ENCODE results near the gene COMMD6.

The COMMD6 gene

DNA sequence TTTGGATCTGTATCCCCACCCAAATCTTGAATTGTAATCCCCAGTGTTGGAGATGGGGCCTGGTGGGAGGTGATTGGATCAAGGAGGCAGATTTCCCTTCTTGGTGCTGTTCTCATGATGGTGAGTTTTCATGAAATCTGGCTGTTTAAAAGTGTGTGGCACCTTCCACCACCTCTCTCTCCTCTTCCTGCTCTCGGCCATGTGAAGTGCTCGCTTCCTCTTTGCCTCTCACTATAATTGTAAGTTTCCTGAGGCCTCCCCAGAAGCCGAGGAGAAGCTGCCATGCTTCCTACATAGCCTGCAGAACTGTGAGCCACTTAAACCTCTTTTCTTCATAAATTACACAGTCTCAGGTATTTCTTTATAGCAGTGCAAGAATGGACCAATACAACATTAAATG lies 15.7 kb downstream of the COMMD6 start:
- no peak for DNase-seq

DNA sequence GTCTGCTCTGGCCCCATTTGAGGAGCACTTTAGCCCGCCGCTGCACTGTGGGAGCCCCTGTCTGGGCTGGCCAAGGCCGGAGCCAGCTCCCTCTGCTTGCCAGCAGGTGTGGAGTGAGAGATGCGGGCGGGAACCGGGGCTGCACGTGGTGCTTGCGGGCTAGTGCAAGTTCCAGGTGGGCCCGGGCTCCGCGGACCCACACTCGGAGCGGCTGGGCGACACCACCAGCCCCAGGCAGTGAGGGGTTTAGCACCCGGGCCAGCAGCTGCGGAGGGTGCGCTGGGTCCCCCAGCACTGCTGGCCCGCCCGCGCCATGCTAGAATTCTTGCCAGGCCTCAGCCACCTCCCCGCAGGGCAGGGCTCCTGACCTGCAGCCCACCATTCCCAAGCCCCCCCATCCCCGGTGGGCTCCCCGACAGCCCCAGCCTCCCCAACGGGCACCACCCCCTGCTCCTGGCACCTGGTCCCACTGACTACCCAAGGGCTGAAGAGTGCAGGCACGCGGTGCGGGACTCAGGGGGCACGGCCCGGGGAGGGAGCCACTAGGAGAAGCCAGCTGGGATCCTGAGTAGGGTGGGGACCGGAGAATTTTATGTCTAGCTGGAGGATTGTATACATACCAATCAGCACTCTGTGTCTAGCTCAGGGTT lies 19.1 kb downstream of the COMMD6 start:
- DNase-seq, result no peak

DNA sequence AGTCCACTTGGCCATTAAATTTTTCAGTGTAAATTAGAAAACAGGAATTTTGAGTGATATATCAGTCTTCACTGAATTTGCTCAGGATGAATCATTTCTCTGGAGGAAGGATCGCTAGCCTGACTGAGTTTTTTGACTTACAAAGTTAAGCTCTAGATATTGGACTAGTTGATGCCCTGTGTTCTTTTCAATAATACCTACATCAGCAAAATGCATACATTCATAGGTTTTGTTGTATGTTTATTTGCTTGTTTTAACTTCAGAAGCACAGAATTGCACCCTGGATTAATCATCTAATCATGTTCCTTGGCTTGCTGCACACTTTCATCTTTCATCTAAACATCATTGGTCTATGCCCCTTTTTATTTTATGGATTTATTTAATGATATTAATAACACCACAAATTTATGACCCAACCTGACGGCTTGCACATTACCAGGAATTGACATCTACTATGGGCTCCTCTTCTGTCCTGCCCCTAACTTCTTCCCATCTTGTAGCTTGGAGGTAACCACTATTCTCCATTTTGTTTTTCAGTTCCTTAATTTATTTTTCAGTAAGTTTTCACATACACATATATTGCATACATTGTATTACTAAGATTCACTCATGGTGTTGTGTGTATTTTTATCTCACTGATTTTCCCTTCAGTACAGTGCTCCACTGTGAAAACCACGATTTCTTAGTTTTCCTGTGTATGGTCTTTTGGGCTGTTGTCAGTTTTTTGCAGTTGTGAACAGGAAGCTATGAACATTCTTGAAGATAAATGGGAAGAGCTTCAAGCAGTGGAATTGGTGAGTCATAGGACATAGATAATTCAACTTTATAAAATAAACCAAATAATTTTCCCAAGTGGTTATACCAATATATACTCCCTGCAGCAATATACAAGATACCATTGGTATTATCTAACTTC lies 23.3 kb downstream of the COMMD6 start:
- no peak for DNase-seq

DNA sequence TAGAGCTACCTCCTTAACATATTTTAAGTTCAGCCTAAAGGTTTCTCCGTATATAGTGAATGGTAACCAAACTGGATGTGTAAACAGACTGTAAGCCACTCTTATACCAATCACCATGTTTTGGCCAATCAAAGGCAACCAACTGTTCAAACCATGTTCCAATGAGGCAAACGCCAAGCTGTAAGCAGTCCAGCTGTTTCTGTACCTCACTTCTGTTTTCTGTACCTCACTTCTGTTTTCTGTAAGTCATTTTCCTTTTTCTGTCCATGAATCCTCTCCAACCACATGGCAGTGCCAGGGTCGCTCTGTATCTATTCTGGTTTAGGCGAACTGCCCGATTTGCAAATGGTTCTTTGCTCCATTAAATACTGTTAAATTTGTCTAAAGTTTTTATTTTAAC lies 24.4 kb downstream of the COMMD6 start:
- DNase-seq, result no peak

DNA sequence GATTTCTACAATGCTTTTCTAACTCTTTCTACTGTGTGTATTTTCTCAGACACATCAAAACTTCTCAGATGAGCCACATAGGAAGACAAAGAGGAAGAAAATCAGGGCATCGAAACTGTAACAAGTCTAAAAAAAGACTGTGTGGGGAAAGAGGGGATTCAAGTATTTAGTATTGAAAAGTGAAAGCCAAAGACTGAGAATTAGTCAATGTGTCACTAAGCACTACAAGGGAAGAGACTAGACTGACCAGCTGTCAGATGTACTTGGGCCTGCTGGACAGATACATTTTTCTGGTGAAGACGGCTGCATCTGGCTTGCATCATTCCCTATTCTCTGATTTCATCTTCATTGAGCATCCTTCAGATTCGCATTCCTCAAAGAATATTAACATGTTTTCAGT lies 25.4 kb downstream of the COMMD6 start:
- no peak for DNase-seq

DNA sequence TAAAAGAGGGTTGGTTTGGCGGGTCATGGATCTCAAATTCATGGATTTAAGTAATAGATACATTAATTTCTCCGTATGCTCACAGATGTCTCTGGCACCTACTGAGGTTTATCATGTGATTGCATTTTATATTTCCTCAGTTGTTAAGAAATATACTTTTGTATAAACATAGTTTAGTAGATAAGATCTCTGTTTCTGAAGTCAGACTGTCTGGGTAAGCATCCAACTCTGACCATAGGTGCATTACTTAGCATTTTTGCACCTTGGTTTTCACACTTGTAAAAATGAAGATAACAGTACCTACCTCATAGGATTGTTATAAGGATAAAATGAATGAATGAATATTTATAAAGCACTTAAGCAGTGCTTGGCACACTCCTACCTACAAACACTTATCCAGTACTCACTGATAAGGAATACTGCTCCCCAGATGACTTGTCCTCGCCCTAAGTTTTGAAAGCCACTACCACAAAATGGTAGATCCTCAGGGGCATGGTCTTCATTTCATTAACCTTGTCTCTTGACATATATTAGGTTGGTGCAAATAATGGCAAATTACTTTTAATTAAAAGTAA lies 26.5 kb downstream of the COMMD6 start:
- no peak for DNase-seq

DNA sequence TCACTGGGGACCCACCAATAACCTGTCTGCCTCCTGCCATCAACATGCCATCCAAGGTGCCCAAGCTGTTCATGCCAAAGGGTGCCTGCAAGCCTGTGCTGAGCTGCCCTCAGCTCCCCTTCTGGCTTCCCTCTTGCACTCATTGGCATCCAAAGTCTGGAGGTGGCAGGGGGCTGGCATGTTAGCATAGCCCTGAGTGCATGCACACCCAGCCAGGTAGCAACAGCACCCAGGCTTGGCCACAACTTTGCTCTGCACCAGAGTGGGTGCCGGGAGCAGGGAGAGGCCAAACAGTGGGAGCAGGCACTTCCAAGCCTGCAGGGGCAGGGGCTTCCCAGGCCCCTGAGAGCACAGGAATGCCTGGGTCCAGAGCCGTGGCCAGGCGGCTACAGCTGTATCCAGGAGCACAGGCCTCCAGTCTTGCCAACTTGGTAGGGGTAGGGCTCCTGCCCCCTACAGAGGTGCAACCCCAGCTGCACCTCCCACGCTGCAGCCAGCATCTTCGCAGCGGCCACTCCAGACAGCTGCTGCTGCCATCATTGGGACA lies 29.6 kb downstream of the COMMD6 start:
- DNase-seq, result no peak

DNA sequence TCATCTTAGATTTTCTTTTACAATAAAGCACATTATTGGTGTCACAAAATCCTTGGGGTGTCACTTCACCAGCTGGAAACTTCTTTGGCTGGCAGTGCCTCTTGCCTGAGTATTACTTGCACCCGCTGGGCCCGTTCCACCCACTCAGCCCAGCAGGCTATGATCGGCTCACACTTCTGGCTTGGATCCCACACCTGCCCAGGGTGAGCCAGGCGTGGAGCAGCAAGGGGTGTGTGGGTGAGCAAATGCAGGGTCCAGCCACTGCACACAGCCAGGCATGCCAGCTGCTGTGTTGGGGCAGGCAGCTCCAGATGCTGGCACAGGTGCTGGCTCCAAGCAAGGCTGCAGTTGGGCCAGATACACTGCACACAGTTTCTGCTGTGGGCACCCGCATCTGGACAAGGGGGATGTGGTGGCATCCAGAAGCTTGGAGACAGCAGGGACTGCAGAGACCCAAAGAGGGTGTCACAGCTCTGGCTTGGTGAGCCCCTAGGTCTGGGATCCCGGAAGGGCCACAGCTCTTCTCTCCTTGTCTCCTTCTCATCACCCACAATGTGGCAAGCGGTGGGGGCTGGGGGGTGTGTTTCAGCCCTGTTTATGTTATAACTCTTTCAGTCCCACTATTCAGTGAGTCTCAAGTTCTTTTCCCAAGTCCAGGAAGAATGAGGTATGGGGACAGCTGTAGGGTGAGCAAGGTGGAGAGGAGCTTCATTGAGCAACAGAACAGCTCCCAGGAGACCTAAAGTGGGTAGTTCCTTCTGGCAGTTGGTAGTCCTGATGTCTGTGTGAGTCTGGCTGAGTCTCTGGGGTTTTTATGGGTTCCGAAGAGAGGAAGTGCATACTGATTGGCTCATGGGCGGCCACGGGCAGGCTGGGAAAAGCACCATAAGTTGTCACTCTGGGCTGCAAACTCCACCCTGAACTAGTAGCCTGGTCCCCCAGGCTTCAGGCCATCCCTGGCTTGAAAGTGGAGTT lies 30.3 kb downstream of the COMMD6 start:
- no peak for DNase-seq

DNA sequence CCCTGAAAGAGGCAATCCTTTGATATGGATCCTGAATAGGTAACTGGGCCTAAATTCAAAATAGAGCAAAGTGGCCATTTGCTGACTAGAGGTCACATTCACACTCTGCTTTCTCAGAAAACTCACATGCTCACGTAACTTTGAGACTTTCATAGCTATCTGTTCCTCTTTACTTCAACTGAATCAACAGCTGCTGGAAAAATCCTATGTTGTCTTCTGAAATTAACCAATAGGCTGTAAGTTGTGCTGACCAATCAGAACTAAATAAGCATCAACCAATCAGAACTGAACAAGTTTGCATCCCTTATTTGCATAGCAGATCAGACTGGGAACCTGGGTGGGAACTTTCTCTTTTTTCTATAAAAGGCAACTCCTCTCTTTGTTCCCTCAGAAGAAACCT lies 31.6 kb downstream of the COMMD6 start:
- DNase-seq, result no peak

DNA sequence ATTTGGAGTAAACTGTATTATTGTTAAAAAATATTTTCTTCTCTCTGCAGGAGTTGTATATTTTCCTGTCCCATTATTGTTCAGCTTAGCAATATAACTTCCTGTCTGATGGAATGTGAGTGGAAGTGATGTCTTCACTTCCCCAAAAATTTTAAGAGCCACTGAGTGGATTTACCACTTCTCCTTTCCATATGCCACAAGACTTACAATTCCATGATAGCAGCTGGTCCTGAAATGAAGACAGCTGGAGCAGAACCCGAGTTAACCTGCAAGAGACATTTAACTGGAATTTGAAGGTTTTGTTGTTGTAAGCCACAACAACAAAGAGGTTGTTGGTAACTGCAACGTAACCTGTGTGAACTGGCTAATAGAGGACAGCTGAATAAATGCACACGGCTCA lies 32.3 kb downstream of the COMMD6 start:
- DNase-seq, result no peak

DNA sequence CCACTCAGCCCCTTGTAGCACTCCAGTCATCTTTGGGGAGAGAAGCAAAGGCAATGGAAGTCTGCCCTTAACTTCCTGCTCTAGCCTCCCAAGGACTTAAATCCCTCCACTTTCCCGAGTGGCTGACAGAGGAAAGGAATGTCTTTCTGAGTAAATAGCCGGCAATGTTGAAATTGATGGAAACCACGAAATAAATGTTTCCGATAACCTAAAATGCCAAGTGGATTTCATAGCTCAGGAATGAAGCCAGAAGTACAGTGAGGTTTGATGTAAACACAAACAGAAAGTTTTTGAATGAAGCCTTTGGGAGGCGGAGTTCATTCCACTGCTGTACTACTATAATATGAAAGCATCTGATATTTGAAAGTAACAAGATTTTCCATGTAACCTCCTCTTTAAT lies 41.7 kb downstream of the COMMD6 start:
- no peak for DNase-seq

DNA sequence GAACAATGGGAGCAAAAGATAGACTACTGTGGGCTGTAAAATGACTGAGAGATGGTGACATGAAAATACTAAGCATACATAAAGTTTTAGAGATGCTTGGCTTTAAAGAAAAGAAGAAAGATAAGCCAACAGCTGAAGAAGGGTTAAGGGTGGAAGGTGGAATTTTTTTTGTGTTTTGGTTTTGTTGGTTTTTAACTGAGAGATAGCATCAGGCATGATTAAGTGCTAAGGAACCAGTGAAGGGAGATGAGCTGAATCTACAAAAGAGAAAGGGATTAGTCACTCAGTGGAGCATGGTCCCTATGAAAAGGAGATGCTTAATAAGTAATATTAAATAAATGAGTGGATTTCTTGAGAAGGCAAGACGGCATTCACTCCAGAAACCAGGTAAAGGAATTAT lies 43.1 kb downstream of the COMMD6 start:
- DNase-seq, result no peak

DNA sequence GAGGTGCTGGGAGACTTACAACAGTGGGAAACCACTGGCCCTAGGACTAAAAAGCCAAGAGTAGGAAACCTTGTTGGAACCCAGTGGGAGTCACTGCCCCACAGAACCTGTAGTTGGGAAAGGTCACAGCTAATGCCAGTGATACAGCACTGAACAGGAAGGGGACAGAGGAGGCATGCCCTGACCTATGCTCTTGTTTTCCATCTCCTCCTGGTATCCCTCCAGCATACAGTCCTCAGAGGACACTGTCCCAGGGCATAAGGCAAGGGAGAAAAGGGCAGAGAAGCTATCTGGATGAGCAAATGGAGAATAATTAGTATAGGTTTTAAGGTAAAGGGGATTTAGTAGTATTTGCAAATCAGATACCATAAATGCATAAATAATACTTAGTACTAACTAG lies 44.5 kb downstream of the COMMD6 start:
- DNase-seq, result no peak

DNA sequence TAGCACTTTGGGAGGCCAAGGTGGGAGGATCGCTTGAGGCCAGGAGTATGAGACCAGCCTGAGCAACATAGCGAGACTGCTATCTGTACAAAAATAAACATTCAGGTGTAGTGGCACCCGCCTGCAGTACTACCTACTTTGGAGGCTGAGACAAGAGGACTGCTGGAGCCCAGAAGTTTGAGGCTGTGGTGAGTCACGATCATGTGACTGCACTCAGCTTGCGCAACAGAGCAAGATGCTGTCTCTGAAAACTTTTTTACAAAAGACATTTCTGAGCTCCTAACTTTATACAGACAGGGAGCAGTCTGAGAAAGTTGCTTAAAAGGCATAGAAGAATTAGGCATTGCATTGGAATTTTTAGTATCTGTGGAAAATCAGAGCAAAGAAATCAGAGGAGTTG lies 45.3 kb downstream of the COMMD6 start:
- no peak for DNase-seq

DNA sequence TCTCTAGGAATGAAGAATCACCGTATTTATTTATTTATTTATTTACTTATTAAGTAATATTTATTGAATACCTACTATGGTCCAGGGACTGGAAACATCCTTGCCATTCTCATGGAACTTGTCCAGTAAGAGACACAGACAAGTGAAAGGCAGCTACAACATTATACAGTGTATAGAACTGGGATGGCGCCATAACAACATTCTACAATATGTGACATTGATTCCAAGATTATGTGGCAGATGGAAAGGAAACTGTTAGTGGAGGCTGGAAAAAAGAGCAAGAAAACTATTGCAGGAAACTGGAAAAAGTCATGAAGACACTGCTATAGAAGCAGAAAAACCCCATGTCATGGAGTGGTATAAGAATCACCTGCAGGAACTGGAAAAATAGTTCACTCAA lies 46.3 kb downstream of the COMMD6 start:
- no peak for DNase-seq

DNA sequence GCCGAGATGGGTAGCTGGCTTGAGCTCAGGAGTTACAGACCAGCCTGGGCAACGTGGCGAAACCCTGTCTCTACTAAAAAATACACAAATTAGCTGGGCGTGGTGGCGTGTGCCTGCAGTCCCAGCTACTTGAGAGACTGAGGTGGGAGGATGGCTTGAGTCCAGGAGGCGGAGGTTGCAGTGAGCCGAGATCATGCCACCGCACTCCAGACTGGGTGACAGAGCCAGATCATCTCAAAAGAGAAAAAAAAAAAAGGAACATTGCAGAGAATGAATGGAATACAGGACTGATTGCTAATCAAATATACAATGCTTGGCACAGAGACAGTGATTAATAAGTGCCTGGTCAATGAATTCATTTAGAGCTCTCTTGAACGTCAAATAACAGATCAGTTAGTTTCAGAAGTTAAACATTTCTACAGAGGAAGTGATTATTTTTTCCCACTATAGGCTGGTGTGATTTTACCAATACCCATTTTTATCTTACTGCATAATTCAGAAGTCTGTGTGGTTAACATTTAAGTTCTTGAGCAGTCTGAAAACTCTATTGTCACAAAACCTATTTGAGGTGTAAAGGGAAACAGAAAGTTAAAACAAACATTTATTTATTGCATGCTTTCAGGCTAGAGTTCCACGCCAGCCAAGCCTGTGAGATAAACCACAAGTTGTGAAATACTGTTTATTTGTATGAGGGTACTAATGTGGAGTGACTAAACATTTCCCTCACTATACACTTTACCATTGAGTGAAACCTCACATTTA lies 48.0 kb downstream of the COMMD6 start:
- DNase-seq, result peak; percentile 72

DNA sequence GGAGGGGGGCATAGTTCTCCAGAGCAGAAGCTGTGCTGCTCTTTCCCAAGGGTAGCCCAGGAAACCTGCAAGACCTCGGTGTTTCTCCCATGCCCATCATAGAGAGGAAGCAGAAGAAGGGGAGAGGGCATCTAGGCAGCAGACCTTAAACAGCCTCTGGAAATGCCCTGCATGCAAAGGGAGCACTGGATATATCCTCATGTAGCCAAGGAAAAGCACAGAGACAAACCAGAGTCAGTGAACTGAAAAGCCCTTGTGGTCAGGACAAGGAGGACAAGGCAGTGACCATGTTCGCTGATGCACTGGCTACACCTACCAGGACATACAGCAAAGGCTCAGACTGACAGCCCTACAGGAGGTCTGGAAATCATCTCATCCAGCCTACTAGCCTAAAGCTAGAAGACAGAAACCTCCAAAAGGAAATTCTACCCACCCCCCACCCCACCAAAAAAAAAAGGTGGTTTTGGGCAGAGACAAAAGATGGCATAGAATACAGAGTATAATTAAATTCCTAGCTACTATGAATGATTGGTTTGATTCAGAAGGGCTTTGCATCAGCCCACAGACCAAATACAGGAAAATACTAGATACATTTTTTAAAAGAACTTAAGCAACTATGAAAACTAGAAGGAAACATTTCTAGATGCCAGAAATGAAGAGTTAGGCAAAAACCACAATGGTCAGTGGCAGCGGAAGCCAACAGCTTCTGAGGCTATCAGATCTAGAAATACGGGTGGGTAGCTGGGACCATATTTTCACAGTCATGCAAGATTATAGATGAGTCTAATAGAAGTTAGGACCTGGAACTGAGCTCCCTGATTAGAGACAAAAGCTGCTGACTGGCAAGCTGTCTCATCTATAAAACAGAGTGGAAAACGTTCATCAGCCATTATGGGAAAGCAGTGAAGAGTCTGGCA lies 51.2 kb downstream of the COMMD6 start:
- DNase-seq, result peak; percentile 85

DNA sequence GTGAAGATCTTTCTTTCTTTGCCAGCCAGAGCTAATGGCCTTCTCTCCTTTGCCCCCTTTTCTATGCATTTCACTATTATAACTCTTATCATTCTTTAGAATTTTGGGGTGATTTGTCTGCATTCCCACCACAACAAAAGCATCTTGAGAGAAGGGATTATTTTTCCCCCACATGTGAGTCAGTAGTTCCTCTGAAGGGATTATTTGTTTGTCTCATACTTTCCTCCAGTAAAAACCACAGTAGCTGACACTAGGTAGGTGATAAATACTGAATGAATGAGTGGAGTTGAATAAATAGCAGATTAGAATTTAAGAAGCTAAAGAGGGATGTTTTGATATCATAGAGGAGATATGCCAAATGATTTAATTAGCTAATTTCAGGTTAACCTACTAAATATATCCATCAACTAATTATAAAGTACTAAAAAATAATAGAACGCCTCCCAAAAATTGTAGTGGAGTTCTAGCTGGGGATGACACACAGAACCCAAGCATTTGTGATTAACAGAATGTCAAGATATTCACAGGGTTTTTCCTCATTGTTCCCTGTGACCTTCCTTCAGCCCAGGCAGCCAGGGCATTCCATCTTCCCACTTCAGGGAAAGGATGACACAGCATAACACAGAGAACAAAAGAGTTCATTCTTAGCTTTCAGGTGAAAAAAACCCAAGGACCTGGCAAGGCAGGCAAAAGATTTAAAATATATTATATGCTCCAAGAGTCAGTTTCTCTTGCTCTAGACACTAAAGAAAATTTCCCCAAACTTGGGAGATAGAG lies 52.2 kb downstream of the COMMD6 start:
- no peak for DNase-seq

DNA sequence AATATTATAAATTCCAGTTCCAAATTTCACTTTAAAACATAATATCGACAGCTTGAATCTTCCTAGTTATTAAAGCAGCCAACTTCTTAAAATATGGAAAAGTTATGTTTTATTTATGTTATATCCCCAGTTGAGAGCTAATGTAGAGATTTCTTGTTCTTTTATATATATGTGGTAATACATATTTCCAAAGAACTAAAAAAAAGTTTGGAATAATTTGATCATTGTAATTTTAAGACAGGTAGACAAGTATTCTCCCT lies 54.9 kb downstream of the COMMD6 start:
- DNase-seq, result no peak

All from hematopoietic multipotent progenitor cell treated with erythropoietin and hydrocortisone succinate and interleukin-3 and kit ligand, for 6 days (in vitro differentiated cells).